Panc1 (cell line): Measurements from ENCODE around the gene DAB1. TPM values are rescaled to one million over a fixed set of nuclear protein-coding genes. Genes with fewer than 3 reads are reported as not detected.

Source experiments
- ATAC-seq: fragments of 200-7000 bp; cut with Tn5 transposase; 2 replicates; pipeline ENCODE4 v1.9.1; 2020; ENCODE audit warnings: mild to moderate bottlenecking, moderate library complexity
- BruUV-seq: library from RNA; stranded (reverse); fragments of 400-500 nt; replicated peaks from 2 replicates; lab custom pipeline; 2021; lab: Mats Ljungman, UMichigan
- CTCF ChIA-PET: fragments of 300-600 bp; sonication (Branson Sonifier 250); formaldehyde crosslinking; loops from one replicate; lab custom pipeline; 2022; ENCODE audit warnings: antibody characterized with exemption; lab: Charles Lee
- POLR2A ChIA-PET: fragments of 300-600 bp; sonication (Branson Sonifier 250); formaldehyde crosslinking; loops from one replicate; lab custom pipeline; 2022; ENCODE audit warnings: antibody characterized with exemption; lab: Charles Lee
- DNase-seq: peaks from one replicate; pipeline ENCODE4 v3.0.0-alpha.2; 2010; ENCODE audit warnings: low read depth, low spot score
- H3K27ac ChIP-seq: 2 replicates; pipeline ENCODE4 v1.5.1; 2011; ENCODE audit warnings: mild to moderate bottlenecking, low read length, inconsistent platforms
- H3K27me3 ChIP-seq: fragments of 200-500 bp; sonication (Bioruptor generic); 2 replicates; pipeline ENCODE4 v1.6.0; 2014; ENCODE audit warnings: low read length, inconsistent platforms; ENCODE audit not compliant: control insufficient read depth, insufficient read depth
- H3K36me3 ChIP-seq: fragments of 200-500 bp; sonication (Bioruptor generic); 2 replicates; pipeline ENCODE4 v1.5.1; 2014; ENCODE audit warnings: inconsistent platforms, mild to moderate bottlenecking, low read length, moderate library complexity; ENCODE audit not compliant: control insufficient read depth, insufficient read depth
- H3K4me1 ChIP-seq: 2 replicates; pipeline ENCODE4 v1.5.1; 2011; ENCODE audit warnings: inconsistent platforms, mild to moderate bottlenecking, low read length, moderate library complexity; ENCODE audit not compliant: control insufficient read depth, insufficient read depth
- H3K4me3 ChIP-seq, 2 experiments: 2 replicates each; pipeline ENCODE4 v1.5.1; 2011 to 2012; ENCODE audit warnings: low read depth in 2 of 2, low read length in 2 of 2, mild to moderate bottlenecking in 2 of 2, inconsistent platforms in 1 of 2, moderate library complexity in 1 of 2
- H3K9me3 ChIP-seq: fragments of 200-500 bp; sonication (Bioruptor generic); 2 replicates; pipeline ENCODE4 v1.5.1; 2014; ENCODE audit warnings: low read depth, mild to moderate bottlenecking, inconsistent platforms, low read length, moderate library complexity; ENCODE audit not compliant: control insufficient read depth, insufficient read depth
- CTCF ChIP-seq: fragments of 450-650 bp; IDR thresholded peaks from 2 replicates; pipeline ENCODE4 v1.5.1; 2017; ENCODE audit warnings: mild to moderate bottlenecking
- POLR2AphosphoS5 ChIP-seq: IDR thresholded peaks from 2 replicates; pipeline ENCODE4 v1.6.1; 2012; ENCODE audit warnings: mild to moderate bottlenecking, low read depth, low read length, moderate library complexity
- REST ChIP-seq, 2 experiments: IDR thresholded peaks; 2 replicates each; pipeline ENCODE4 v1.6.1; 2011 to 2012; ENCODE audit warnings: low read depth in 2 of 2, control low read depth in 1 of 2, low read length in 1 of 2, mild to moderate bottlenecking in 1 of 2, moderate library complexity in 1 of 2; ENCODE audit not compliant: insufficient read depth in 1 of 2
- SIN3A ChIP-seq: IDR thresholded peaks from 2 replicates; pipeline ENCODE4 v1.6.1; 2012; ENCODE audit warnings: low read depth, mild to moderate bottlenecking, low read length, moderate library complexity, borderline replicate concordance; ENCODE audit not compliant: insufficient read depth
- TCF7L2 ChIP-seq: IDR thresholded peaks from 2 replicates; pipeline ENCODE4 v1.6.1; 2011; ENCODE audit warnings: mild to moderate bottlenecking, low read depth, low read length, inconsistent platforms
- in situ Hi-C: cut with HindIII; loops from 2 replicates; pipeline ENCODE4 v1.10.0; 2016; ENCODE audit warnings: low sequenced_read_pairs, low pct_unique_long_range_greater_than_20kb
- intact Hi-C: fragments of 100-400 bp; cut with micrococcal nuclease; formaldehyde crosslinking; loops from one replicate; pipeline ENCODE4 v1.10.0; 2022; ENCODE audit not compliant: unreplicated experiment
- total RNA-seq: library from RNA; stranded (reverse); gene quantifications from one replicate; pipeline ENCODE4 v1.2.1, GENCODE V29; 2021; ENCODE audit not compliant: unreplicated experiment

DAB1 gene
- total RNA-seq, 1 experiment from 2014 or later, result 0.05 TPM

- ATAC-seq (no peak), DNase-seq (no peak)
- in situ Hi-C loops, result no loop called here
- ChIA-PET CTCF (no interaction called here), POLR2A (interaction anchor here (0.6 kb wide), 1 partner anchor 101 kb away, joined by 14 read pairs; no protein-coding TSS in a partner anchor)
- H3K27me3 ChIP-seq, result peaks cover 2% of the 10 kb centered on the region; the same call in 1 of the 2 replicates
- no peaks in the 10 kb centered on the region for H3K4me1 ChIP-seq
- no TSS peak for BruUV-seq
- H3K4me3 ChIP-seq, result no peak overlapping the region
- H3K27ac ChIP-seq, result no peak overlapping the region
- H3K9me3 ChIP-seq, result no peaks in the 10 kb centered on the region
- no peaks in the 10 kb centered on the region for H3K36me3 ChIP-seq
- TF ChIP-seq SIN3A, result no peak
- no peak for TF ChIP-seq TCF7L2
- TF ChIP-seq REST (IDR thresholded peaks at IDR 0.05; ENCODE audit: insufficient read depth in 1 of 2, low read depth in 2 of 2, low read length in 1 of 2), result no peak
- no peak for TF ChIP-seq POLR2AphosphoS5
- TF ChIP-seq CTCF, result no peak
- intact Hi-C loops, result no loop called here
Measured at GRCh38 chr1:57350610-57351009, 73.2 kb downstream of the DAB1 start.

- Histone ChIP-seq H3K4me1 (no peaks in the 10 kb centered on the region), H3K27ac (no peak overlapping the region), H3K9me3 (no peaks in the 10 kb centered on the region), H3K27me3 (peaks cover 2% of the 10 kb centered on the region), H3K4me3 (no peak overlapping the region), H3K36me3 (no peaks in the 10 kb centered on the region)
- BruUV-seq, result no TSS peak
- ChIA-PET CTCF (no interaction called here), POLR2A (no interaction called here)
- intact Hi-C loops, result no loop called here
- TF ChIP-seq POLR2AphosphoS5 (no peak), CTCF (no peak), TCF7L2 (no peak), SIN3A (no peak), REST (IDR thresholded peaks at IDR 0.05; ENCODE audit: insufficient read depth in 1 of 2, low read depth in 2 of 2, low read length in 1 of 2) (no peak)
- ATAC-seq (no peak), DNase-seq (no peak)
- in situ Hi-C loops, result no loop called here
Measured at GRCh38 chr1:57348921-57349320, 74.9 kb downstream of the DAB1 start.
